HG03521 (cell line): Measurements from ENCODE around the gene BRD3.
A peak's percentile ranks its signal among the peaks of the same experiment; 100 is the strongest.
"Not testable (repeated sequence)": the region's sequence is repeated elsewhere in the genome, so short reads cannot be mapped to it uniquely, and the experiment has no call there.

Experiments used
- ATAC-seq: cut with Tn5 transposase; IDR thresholded peaks from one replicate; pipeline ENCODE4 v1.9.1; 2021; ENCODE audit warnings: mild to moderate bottlenecking, moderate library complexity; ENCODE audit not compliant: unreplicated experiment

The BRD3 gene

GRCh38 chr9:133994353-133995011 lies 73.3 kb downstream of the BRD3 start:
- ATAC-seq: no peak

DNA sequence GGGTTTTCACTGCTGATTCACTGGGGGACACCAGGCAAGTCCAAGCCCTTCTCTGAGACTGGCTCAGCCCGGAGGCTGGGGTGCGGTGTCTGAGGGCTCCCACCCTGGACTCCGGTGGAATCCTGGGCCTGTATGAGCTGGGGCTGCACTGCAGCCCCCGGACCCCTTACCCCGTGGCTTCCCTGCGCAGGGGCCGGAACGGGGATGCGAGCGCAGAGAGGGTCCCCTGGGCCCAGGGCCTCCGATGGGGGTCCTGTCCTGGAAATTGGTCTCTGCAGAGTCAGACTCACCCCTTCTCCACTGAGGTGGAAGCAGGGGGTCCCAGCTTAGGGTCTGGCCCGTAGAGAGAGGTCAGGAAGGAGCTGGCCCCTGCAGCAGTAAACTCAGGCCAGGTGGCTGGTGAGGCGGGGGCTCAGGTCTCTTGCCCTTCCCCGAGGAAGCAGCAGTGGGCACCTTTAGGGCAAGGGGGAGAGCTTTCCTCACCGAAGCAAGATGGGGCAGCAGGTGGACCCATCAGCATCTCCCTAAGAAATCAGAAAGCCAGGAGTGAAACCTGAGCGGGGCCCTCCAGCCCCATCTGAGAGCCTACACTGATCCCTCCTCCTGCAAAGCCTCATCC lies 74.1 kb downstream of the BRD3 start:
- ATAC-seq: no peak

DNA sequence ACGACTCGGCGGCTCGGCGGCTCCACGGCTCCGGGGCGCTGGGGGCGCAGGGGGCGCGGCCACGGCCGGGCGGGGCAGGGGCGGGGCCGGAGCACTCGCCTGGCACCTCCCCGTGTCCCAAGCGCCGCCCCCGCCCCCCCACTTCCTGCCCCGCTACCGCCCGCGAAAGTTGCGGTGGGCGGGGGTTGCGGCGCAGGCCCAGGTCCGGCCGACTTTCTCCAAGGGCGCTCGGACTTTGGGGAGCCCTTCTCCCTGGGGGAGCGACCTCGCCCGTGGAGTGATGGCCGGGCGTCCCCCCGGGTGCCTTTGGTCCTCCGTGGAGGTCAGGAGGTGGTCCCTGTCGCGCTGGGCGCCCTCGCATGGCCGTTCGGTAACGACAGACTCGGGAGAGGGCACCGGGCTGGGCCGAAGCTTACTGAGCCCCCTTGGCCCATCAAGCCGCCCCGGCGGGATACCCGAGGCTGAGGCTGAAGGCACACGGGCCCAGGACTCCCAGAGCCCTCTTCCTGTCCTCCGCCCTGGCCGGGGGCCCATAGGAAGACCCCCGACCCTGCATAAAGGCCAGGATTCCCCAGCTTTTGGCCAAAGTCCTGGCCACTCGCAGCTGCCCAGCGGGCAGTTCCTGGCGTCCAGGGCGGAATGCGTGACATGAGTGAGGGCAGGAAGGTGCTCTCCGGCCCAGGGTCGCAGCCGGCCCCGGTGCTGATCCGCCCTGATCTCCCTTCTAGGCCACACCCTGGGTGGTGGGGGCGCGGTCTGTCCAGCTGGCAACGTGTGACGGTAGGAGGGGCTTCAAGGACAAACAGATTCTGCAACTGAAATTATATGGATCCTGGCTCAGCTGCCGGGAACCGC lies 74.8 kb downstream of the BRD3 start:
- peak; percentile 49 for ATAC-seq

DNA sequence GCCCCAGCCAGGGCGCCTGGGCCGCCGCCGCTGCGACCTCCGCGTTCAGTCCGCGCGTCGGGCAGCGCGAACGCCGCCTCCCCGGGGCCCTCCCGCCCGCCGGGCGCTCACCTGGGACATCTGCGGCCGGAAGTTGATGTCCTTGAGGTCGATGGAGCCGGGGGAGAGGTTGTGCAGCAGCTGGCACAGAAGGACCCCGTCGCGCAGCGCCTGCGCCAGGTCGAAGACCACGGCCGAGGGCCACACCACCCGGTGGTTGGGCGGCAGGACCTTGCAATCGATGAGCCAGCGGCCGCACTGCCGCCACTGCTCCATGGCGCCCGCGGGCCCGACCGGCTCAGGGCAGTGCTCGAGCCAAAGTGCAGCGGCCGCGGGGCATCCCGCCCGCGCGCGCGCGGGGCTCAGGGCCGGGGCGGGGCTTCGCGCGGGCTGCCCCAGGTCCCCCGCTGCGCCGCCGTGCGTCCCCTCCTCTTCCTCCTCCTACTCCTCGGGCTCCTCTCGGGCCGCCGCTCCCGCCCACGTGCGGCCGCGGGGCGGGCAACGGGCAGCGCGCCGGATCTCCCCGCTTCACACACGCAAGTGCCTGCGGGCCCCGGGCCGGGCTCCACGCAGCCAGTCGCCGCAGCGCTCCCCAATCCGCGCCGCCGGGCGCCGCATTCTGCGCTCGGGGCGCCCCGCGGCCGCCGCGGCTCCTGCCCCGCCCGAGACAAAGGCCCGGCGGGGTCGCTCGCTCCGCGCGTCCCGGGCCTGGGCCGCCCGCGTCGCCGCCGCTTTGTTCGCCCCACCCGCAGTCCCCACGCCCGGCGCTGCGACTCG lies 75.7 kb downstream of the BRD3 start, which contains the start of gene VAV2:
Gene VAV2, minus strand, starts transcription at position 361 of the 816 bp plus-strand sequence. Its CDS starts 46 bp downstream, at position 315.
- peak; percentile 41 for ATAC-seq

DNA sequence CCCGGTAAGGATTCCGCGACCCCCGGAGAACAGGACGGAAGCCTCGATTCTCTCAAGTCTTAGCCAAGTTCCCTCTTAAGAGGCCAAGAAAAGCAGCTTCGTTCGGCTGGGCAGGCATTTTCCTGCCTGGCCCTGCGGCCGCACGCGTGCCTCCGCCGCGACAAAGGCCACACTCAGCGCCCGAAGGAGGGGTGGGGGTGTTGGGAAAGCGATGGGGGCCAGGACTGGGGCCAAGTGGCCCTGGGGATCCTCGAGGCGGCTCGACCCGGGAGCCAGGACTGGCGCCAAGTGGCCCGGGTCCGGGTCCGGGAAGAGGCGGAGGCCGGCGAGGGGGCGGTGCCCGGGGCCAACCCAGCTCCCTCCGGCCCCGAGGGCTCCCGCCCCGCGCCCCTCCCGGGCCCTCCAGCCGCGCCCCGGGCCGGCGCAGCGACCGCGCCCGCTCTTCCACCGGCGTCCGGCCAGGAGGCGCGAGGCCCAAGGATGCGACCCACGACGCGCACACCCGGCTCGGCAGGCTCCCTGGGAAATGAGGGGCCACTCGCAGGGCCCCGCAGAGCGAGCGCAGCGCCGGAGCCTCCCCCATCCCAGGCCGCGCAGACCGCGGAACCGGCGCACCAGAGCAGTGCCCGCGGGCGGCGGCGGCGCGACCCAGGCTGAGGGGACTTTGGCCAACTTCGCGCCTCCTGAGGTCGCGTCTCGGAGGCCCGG lies 76.5 kb downstream of the BRD3 start:
- ATAC-seq: peak; percentile 15

GRCh38 chr9:133990366-133991213 lies 77.2 kb downstream of the BRD3 start:
- ATAC-seq: no peak

GRCh38 chr9:133989625-133990365 lies 78.0 kb downstream of the BRD3 start:
- no peak for ATAC-seq

DNA sequence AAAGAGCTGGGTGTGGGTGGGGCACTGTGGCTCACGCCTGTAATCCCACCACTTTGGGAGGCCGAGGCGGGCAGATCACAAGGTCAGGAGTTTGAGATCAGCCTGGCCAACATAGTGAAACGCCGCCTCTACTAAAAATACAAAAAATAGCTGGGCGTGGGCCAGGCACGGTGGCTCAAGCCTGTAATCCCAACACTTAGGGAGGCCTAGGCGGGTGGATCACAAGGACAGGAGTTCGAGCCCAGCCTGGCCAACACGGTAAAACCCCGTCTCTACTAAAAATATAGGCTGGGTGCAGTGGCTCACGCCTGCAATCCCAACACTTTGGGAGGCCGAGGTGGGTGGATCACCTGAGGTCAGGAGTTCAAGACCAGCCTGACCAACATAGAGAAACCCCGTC lies 79.1 kb downstream of the BRD3 start:
- not testable (repeated sequence) for ATAC-seq

GRCh38 chr9:133987946-133988665 lies 79.7 kb downstream of the BRD3 start:
- ATAC-seq: no peak

DNA sequence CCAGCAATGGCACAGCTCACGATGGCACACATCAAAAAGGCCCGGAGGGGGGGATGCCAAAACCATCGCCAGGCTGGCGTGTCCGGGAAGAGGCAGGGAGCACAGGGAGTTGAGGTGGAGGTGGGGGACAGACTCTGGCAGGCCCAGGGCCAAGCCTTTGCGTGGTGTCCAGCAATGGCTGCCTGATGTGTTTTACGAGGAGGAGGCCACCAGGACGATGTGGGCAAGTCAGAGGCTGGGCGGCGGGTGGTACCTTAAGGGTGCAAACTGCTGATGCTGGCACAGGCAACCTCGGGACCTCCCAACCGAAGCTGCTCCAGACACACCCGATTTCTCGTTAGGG lies 80.4 kb downstream of the BRD3 start:
- ATAC-seq: no peak

DNA sequence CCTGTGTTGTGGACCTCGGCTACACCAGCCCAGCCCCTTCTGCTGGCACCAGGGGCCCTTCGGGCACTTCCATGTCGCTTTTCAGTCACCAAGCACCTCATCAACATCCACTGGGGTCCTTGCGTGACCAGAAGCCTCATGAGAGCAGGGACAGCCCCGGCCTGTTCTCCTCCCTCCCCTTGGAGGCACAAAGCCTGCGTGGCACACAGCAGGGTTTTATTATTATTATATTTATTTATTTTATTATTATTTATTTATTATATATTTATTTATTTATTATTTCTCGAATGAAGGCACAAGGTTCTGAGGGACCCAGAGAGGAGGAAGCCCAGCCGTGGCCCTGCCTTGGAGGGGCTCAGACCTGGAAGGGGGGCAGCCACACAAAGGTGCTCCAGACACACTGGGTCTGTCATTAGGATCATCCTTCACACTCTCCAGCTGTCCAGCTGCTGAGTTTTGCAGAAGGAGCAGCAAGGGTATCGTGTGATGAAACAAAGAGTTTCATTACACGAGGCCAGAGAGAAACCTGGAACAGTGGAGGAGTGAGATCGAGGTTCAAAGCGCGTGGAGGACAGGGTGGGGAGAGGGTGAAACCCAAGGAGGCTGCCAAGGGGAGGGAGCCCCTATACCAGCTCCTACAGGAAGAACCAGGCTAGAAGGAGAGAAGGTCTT lies 80.9 kb downstream of the BRD3 start:
- no peak for ATAC-seq

DNA sequence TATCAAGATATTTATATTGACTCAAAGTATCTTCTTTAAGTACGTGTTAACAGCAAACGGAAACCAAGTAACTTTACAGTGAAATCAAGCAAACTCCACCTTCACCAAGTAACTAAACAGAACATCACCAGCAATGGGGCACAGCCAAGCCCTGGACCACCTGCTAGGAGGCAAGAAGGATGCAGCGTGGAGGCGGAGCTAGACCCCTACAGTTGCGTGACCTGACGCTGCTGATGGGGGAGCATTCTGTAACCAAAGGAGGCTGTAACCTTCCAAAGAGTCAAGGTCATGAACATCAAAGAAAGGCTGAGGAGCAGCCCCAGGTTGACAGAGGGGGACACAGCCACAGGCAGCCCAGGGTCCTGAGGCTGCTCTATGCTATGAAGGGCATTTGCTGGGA lies 81.8 kb downstream of the BRD3 start:
- no peak for ATAC-seq

- no peak for ATAC-seq
These were observed 84.7 kb downstream of the BRD3 start for GRCh38 chr9:133982971-133983720.

- ATAC-seq: no peak
These were observed 85.7 kb downstream of the BRD3 start for GRCh38 chr9:133981958-133982681.

- ATAC-seq: no peak
These were observed 86.3 kb downstream of the BRD3 start for GRCh38 chr9:133981589-133981957.

DNA sequence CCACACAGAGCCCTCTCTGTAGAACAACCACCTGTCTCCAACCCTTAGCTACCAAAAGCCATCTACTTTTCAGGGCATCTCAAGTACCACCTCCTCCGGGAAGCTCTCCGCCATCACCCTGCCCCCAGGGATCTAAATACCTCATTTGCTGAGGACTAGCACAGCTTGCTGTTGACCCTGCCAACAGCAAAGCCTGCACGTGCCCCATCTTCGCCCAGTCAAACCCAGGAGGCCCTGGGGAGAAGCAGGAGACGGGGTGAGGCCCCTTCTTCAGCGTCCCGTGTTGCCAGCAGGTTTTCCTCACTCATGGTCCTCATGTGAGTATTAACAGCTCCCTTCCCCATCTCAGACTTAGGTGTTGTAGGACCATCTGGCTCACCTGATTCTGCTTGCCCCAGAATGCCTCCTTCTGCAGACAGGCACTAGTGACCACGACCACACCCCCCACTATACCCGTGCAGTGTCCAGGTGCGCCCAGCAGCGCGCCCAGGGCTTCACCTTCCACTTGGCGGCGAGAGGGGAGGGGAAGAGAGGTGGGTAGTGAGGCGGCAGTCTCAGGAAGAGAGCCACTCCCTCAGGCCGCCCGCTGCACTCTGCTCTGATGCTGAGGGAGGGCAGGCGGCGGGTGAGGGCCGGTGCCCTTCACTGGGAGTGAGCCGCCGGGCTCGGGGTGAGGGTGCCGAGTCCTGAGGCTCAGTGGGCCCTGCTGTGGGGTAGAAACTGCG lies 86.8 kb downstream of the BRD3 start:
- no peak for ATAC-seq
